Measurements from ENCODE around the gene INTS3.

INTS3 gene

DNA sequence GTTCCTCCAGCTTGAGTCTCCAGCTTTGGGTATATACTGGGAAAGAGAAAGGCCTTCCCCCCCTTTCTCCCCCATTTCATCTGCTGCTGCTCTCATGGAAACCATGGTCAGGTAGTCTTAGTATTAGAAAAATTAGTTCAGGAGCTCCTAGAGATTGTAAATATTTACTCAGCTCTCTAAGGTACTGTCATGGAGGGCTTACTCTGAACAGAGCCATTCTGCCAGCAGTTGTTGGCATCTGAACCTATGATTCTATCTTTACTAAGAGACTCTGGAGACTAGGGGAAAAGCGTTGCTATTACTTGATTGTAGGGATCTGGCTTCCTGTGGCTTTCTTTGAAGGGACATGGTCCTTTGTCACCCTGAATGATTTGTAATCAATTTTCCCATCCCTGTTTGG is 6.1 kb downstream of the INTS3 start:
- H3K9ac ChIP-seq (ENCODE audit: insufficient read length, low read depth) = no peak overlapping the region
- no peaks in the 10 kb centered on the region for H3K9me3 ChIP-seq (ENCODE audit: insufficient read depth, low read length)
- TF ChIP-seq SUZ12 (IDR thresholded peaks at IDR 0.05; ENCODE audit: extremely low read depth, insufficient read depth, insufficient read length) = no peak
- TF ChIP-seq YY1 (IDR thresholded peaks at IDR 0.05; ENCODE audit: insufficient read depth, insufficient read length) = no peak
- no peak for TF ChIP-seq ZNF274 (IDR thresholded peaks at IDR 0.05; ENCODE audit: low read depth, low read length)
- no peak for DNase-seq (ENCODE audit: low read depth, low spot score)
- peaks cover 6% of the 10 kb centered on the region for H3K4me1 ChIP-seq (ENCODE audit: insufficient read depth, insufficient read length)
- H3K4me3 ChIP-seq (ENCODE audit: insufficient read length, low read depth) = no peak overlapping the region
- peaks cover 31% of the 10 kb centered on the region for H3K36me3 ChIP-seq (ENCODE audit: insufficient read depth, insufficient read length, low read length)
- H3K27me3 ChIP-seq (ENCODE audit: insufficient read depth, insufficient read length) = no peaks in the 10 kb centered on the region

DNA sequence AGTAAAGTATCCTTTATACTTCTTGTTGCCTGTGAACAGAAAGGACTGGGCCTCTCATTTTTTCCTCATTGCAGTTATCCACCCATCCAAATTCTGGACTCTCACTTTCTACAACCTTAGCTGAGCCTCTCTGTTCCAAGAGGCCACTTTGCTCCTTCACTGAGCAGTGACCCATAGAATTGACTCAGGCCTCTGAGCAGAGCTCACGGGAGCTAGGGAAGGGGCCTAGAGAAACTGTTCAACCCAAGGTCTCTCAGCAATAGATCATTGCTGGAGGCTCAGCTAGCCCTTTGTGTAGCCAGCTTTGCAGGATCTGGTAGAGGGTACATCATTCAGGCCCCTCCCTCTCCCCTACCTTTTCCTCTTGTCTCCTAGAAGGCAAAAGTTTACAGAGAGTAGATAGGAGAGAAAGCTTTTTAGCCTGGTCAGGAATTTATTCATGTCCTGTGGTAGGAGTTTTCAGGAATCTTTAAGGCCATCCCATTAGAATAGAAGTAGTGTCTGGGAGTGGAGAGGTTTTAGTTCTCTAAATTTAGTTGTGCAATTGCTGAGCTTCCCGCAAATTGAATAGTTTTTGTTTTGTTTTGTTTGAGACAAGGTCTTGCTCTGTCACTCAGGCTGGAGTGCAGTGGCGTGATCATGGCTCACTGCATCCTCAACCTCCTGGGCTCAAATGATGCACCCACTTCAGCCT is 6.7 kb downstream of the INTS3 start:
- TF ChIP-seq SUZ12 (IDR thresholded peaks at IDR 0.05; ENCODE audit: extremely low read depth, insufficient read depth, insufficient read length) (no peak), ZNF274 (IDR thresholded peaks at IDR 0.05; ENCODE audit: low read depth, low read length) (no peak), YY1 (IDR thresholded peaks at IDR 0.05; ENCODE audit: insufficient read depth, insufficient read length) (no peak)
- no peak overlapping the region for H3K4me3 ChIP-seq (ENCODE audit: insufficient read length, low read depth)
- H3K4me1 ChIP-seq (ENCODE audit: insufficient read depth, insufficient read length) = peaks cover 3% of the 10 kb centered on the region
- H3K27me3 ChIP-seq (ENCODE audit: insufficient read depth, insufficient read length) = no peaks in the 10 kb centered on the region
- peaks cover 31% of the 10 kb centered on the region for H3K36me3 ChIP-seq (ENCODE audit: insufficient read depth, insufficient read length, low read length)
- H3K9me3 ChIP-seq (ENCODE audit: insufficient read depth, low read length) = no peaks in the 10 kb centered on the region
- H3K9ac ChIP-seq (ENCODE audit: insufficient read length, low read depth) = no peak overlapping the region
- no peak for DNase-seq (ENCODE audit: low read depth, low spot score)

- Histone ChIP-seq H3K27me3 (ENCODE audit: insufficient read depth, insufficient read length) (no peaks in the 10 kb centered on the region), H3K36me3 (ENCODE audit: insufficient read depth, insufficient read length, low read length) (peaks cover 31% of the 10 kb centered on the region), H3K4me1 (ENCODE audit: insufficient read depth, insufficient read length) (peaks cover 3% of the 10 kb centered on the region), H3K4me3 (ENCODE audit: insufficient read length, low read depth) (no peak overlapping the region), H3K9me3 (ENCODE audit: insufficient read depth, low read length) (no peaks in the 10 kb centered on the region), H3K9ac (ENCODE audit: insufficient read length, low read depth) (no peak overlapping the region)
- DNase-seq (ENCODE audit: low read depth, low spot score) = no peak
- TF ChIP-seq SUZ12 (IDR thresholded peaks at IDR 0.05; ENCODE audit: extremely low read depth, insufficient read depth, insufficient read length) = no peak
- no peak for TF ChIP-seq YY1 (IDR thresholded peaks at IDR 0.05; ENCODE audit: insufficient read depth, insufficient read length)
These were observed 7.2 kb downstream of the INTS3 start for GRCh38 chr1:153735090-153735420.

DNA sequence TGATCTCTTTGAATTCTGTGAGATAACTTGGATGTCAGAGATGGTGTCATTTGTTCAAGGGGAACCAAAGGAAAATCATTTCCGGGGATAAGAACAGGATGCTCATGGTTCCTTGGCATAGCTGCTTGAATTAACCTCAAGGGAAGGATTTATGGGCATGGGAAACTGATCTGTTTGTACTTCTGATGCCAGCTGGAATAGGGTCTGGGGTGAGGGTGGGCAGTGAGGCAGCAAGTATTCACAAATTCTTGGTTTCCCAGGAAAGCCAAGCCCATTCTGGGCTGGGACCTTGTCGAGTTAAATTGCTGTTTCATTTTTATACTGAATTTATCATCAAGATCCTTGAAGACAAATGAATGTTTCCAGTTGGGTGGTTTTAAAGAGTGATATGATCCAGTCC is 14.1 kb downstream of the INTS3 start:
- Histone ChIP-seq H3K27me3 (ENCODE audit: insufficient read depth, insufficient read length) (no peaks in the 10 kb centered on the region), H3K4me3 (ENCODE audit: insufficient read length, low read depth) (no peak overlapping the region), H3K9ac (ENCODE audit: insufficient read length, low read depth) (no peak overlapping the region), H3K36me3 (ENCODE audit: insufficient read depth, insufficient read length, low read length) (peaks cover 48% of the 10 kb centered on the region), H3K4me1 (ENCODE audit: insufficient read depth, insufficient read length) (peaks cover 27% of the 10 kb centered on the region), H3K9me3 (ENCODE audit: insufficient read depth, low read length) (no peaks in the 10 kb centered on the region)
- no peak for DNase-seq (ENCODE audit: low read depth, low spot score)
- TF ChIP-seq SUZ12 (IDR thresholded peaks at IDR 0.05; ENCODE audit: extremely low read depth, insufficient read depth, insufficient read length) (no peak), ZNF274 (IDR thresholded peaks at IDR 0.05; ENCODE audit: low read depth, low read length) (no peak), YY1 (IDR thresholded peaks at IDR 0.05; ENCODE audit: insufficient read depth, insufficient read length) (no peak)

GRCh38 chr1:153742411-153743142 is 14.7 kb downstream of the INTS3 start:
- no peak for DNase-seq (ENCODE audit: low read depth, low spot score)
- Histone ChIP-seq H3K4me1 (ENCODE audit: insufficient read depth, insufficient read length) (peaks cover 27% of the 10 kb centered on the region), H3K9me3 (ENCODE audit: insufficient read depth, low read length) (no peaks in the 10 kb centered on the region), H3K36me3 (ENCODE audit: insufficient read depth, insufficient read length, low read length) (peaks cover 54% of the 10 kb centered on the region), H3K9ac (ENCODE audit: insufficient read length, low read depth) (peak overlapping the region; percentile 34), H3K27me3 (ENCODE audit: insufficient read depth, insufficient read length) (no peaks in the 10 kb centered on the region), H3K4me3 (ENCODE audit: insufficient read length, low read depth) (no peak overlapping the region)
- TF ChIP-seq SUZ12 (IDR thresholded peaks at IDR 0.05; ENCODE audit: extremely low read depth, insufficient read depth, insufficient read length) = no peak
- TF ChIP-seq YY1 (IDR thresholded peaks at IDR 0.05; ENCODE audit: insufficient read depth, insufficient read length) = no peak
- no peak for TF ChIP-seq ZNF274 (IDR thresholded peaks at IDR 0.05; ENCODE audit: low read depth, low read length)

DNA sequence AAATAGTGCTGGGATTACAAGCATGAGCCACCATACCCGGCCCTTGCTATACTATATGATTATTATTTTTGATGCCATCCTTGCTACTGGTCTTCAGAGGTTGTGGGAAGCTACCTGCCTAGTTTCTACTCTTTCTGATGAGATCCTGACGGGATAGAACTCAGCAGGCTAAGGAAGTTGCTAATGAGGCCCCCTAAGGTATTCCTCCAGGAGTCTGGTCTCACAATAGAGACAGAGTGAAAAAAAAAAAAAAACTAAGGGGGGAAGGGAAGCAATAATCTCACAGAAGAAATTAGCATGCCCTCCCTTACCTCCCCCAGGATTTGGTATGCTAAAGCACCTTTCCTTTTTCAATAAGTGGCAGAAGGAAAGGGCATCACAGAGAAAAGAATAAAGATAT is 17.6 kb downstream of the INTS3 start:
- TF ChIP-seq SUZ12 (IDR thresholded peaks at IDR 0.05; ENCODE audit: extremely low read depth, insufficient read depth, insufficient read length) = no peak
- no peak for TF ChIP-seq ZNF274 (IDR thresholded peaks at IDR 0.05; ENCODE audit: low read depth, low read length)
- TF ChIP-seq YY1 (IDR thresholded peaks at IDR 0.05; ENCODE audit: insufficient read depth, insufficient read length) = no peak
- no peaks in the 10 kb centered on the region for H3K9me3 ChIP-seq (ENCODE audit: insufficient read depth, low read length)
- peaks cover 76% of the 10 kb centered on the region for H3K36me3 ChIP-seq (ENCODE audit: insufficient read depth, insufficient read length, low read length)
- peaks cover 30% of the 10 kb centered on the region for H3K4me1 ChIP-seq (ENCODE audit: insufficient read depth, insufficient read length)
- H3K9ac ChIP-seq (ENCODE audit: insufficient read length, low read depth) = no peak overlapping the region
- H3K4me3 ChIP-seq (ENCODE audit: insufficient read length, low read depth) = no peak overlapping the region
- peak; percentile 92 for DNase-seq (ENCODE audit: low read depth, low spot score)
- no peaks in the 10 kb centered on the region for H3K27me3 ChIP-seq (ENCODE audit: insufficient read depth, insufficient read length)

DNA sequence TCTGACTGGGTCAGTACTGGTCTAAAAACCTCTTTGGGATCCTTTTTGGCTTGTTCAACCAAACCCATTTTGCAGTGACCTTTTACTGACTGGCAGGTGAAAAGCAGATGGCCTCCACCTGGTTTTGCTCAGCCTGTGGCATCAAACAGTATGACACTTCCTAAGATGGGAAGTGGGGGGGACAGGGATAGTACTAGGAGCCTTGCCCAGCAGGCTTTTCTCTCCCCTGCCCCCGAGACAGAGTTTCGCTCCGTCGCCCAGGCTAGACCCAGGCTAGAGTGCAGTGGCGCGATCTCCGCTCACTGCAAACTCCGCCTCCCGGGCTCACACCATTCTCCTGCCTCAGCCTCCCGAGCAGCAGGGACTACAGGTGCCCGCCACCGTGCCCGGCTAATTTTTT is 18.3 kb downstream of the INTS3 start:
- DNase-seq (ENCODE audit: low read depth, low spot score) = no peak
- no peak overlapping the region for H3K9ac ChIP-seq (ENCODE audit: insufficient read length, low read depth)
- H3K4me3 ChIP-seq (ENCODE audit: insufficient read length, low read depth) = no peak overlapping the region
- TF ChIP-seq YY1 (IDR thresholded peaks at IDR 0.05; ENCODE audit: insufficient read depth, insufficient read length) (no peak), SUZ12 (IDR thresholded peaks at IDR 0.05; ENCODE audit: extremely low read depth, insufficient read depth, insufficient read length) (no peak), ZNF274 (IDR thresholded peaks at IDR 0.05; ENCODE audit: low read depth, low read length) (no peak)
- peaks cover 30% of the 10 kb centered on the region for H3K4me1 ChIP-seq (ENCODE audit: insufficient read depth, insufficient read length)
- no peaks in the 10 kb centered on the region for H3K9me3 ChIP-seq (ENCODE audit: insufficient read depth, low read length)
- peaks cover 76% of the 10 kb centered on the region for H3K36me3 ChIP-seq (ENCODE audit: insufficient read depth, insufficient read length, low read length)
- H3K27me3 ChIP-seq (ENCODE audit: insufficient read depth, insufficient read length) = no peaks in the 10 kb centered on the region
